ENCODE results near the gene PPP3CA.

Gene PPP3CA

GRCh38 chr4:101177154-101177553 is 170.2 kb downstream of the PPP3CA start:
- DNase-seq (ENCODE audit: low read depth in 2 of 2): no peak

DNA sequence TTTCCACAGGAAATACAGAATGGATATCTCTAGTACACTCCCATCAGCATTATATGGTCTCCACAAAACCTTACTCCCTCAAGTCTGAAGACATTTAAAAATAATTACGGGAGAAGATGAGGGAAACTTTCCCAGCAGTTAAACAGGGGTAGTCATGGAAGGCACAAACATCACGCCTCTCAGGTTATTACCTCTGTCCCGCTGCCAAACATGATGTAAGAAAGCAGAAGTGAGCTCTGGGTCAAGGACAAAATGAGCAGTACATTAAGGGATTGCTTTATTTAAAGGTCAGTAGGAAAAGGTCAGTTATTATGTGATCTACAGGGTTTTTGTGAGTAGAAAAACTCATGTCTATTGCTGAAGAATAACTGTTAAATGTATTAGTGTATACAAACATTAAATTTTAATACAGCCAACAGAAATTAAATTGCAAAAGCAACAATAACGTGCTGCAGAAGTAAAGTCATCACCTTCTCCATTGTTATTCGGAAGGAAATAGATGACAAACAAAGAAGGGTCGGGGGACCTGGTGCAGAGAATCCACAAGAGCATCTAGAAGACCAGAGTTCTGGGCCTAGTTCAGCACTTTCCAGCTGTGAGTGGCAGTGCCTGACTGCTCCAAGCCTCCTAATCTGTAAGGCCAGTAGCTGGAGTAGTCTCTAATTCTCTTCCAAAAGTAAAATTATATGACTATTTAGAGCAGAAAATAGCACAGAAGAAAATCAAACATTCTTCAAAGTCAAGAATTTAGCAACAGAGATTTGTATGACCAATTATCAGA is 171.2 kb downstream of the PPP3CA start:
- DNase-seq (ENCODE audit: low read depth in 2 of 2): no peak

DNA sequence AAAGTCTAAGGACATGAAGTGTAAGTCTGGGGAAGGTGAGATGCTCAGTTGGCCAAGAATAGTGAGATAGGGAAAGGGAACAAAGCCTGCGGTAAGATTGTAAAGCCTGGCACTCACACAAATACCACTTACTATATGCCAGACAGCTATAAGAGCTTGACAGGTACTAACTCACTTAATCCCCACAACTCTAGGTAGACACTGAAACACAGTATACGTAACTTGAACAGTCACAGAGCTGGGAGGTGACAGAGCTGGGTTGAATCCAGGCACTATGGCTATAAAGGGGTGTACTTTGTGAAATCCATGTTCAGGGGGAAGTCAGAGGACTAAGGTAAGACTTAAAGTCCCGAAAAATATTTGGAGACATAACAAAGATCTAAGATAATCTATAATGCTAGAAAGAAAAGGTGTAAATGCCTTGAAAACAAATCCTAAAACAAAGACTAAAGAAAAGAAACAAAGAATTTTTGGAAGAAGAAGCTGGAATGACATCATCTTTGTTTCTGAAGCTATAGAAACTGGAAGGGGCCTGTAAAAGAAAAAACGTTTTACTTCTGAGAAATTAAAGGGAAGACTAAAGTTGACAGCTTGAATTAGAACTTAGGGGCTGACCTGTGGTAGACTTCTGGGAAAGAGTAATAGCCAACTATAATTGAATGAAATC is 172.5 kb downstream of the PPP3CA start:
- DNase-seq (ENCODE audit: low read depth in 2 of 2): no peak

- no peak for DNase-seq (ENCODE audit: low read depth in 2 of 2)
Observed at GRCh38 chr4:101172369-101172768, 175.0 kb downstream of the PPP3CA start.

GRCh38 chr4:101171747-101172146 is 175.6 kb downstream of the PPP3CA start:
- DNase-seq (ENCODE audit: low read depth in 2 of 2): no peak

DNA sequence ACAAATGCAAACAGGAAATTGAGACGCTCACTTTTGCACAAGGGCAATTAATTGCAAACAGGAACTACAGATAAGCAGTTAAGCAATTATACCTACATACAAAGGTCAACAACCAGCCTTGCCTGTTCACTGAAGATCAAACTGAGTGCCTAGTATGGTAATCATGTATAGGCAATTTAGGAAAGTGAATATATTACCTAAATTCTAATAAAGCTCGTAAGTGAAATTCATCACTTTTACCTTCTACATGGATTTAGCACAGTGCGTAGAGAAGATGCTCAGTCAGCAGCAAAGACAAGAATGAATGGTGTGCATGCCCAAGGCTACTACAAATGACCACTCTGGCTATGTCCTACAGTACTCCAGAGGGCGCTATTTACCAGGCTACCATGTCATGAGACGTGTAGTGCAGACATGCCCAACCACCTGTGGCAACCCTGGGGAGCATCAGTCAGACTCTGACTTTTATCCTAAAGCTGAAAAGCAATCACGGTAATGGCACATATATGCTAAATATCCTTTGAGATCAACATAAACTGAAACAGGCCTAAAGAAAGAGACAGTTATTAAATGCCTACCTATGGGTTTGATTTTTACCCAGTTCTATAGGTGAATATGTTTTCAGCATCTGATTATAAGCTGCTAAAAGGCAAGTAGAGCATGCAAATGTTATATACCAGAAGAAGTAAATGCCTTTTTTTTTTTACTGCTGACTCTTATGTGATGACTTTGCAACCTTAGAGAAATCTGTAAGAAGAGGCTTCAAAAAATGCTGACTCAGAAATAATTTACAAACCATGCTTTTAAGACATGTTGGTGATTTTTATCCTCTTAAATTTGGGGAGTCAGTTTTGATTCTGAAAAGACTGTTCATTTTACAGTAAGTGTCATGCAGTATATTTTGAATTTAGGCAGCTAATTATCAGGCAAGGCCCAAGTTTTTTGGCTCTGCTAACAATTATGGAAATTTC is 178.0 kb downstream of the PPP3CA start:
- peak; percentile 24 to 37 for DNase-seq (ENCODE audit: low read depth in 2 of 2)

DNA sequence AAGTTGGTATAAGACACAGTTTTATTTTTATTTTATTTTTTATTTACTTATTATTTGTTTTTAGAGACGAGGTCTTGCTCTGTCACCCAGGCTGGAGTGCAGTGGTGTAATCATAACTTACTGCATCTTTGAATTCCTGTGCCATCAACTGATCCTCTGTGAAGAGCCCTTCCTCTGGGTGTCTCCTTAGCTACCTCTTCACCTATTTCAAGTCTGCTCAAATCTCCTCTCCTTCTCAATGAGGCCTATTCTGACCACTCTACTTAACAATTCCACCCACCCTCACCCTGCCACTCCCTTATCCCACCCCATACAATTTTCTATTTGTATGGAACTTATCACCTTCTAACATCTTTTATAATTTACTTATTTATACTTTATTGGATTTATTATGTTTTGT is 183.4 kb downstream of the PPP3CA start:
- DNase-seq (ENCODE audit: low read depth in 2 of 2): no peak

- DNase-seq (ENCODE audit: low read depth in 2 of 2): no peak
Observed at GRCh38 chr4:101162990-101163380, 184.3 kb downstream of the PPP3CA start.

- no peak for DNase-seq (ENCODE audit: low read depth in 2 of 2)
Observed at GRCh38 chr4:101160792-101161592, 186.3 kb downstream of the PPP3CA start.

GRCh38 chr4:101158507-101158906 is 188.8 kb downstream of the PPP3CA start:
- no peak for DNase-seq (ENCODE audit: low read depth in 2 of 2)

- no peak for DNase-seq (ENCODE audit: low read depth in 2 of 2)
Observed at GRCh38 chr4:101158134-101158482, 189.2 kb downstream of the PPP3CA start.

DNA sequence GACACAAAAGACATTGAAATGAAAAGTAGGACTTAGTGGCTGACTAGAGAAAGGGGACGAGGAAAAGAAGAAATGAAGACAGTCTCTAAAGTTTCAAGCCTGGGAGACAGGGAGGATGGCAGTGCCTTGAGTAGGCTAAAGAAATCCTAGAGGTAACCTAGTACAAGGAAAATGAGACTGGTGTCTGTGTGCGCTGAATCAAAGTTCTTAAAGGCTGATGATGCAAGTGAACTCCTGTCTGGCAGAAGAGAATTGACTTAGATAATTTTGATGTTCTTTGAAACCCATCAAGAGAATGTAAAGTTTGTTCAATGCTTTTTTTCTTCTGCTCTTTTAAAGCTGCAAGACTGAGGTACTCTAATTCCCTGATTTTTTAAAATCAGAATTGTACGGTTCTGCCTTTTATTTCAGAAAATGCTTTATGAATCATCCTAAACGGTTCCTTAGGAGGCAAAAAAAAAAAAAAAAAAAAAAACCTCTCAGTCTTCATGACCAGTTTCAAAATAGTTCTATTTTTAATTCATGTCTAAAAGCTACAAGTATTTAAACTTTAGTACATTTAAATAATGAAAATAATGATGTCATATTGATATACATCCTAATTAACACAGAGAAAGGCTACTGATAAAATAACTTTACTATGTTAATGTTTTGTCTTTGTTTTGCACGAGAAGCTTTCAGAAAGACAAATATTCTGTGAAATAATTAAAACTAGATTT is 189.8 kb downstream of the PPP3CA start:
- DNase-seq (ENCODE audit: low read depth in 2 of 2): no peak

DNA sequence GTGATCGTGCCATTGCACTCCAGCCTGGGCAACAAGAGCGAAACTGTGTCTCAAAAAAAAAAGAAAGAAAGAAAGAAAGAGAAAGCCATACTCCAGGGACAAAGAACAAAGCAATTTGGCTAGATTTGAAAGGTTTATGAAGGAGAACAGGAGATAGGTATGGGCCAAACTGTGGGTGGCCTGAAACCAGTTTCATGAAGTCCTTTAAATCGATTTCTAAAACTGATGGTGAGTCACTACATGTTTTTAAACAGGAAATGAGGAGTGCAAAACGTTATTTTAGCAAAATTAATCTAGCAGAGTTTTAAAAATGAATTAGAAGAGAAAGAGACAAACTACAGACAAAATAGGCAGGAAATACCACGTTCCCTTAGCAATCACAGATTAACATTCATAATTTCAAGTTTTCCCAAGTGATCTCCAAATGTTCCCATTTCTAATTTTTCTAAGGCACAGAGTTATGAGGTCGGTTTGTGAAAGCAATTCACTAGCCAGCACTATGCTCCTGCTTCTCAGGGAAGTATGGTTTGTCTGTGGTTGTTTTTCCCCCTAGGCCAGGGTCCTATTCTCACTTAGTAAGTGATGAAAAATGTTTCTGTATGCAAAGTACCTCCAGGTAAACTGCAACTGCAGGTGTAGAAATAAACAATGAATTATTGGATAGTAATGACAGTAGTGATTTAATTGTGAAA is 190.6 kb downstream of the PPP3CA start:
- DNase-seq (ENCODE audit: low read depth in 2 of 2): no peak

GRCh38 chr4:101155945-101156344 is 191.4 kb downstream of the PPP3CA start:
- no peak for DNase-seq (ENCODE audit: low read depth in 2 of 2)

GRCh38 chr4:101155368-101155767 is 192.0 kb downstream of the PPP3CA start:
- DNase-seq (ENCODE audit: low read depth in 2 of 2): no peak

DNA sequence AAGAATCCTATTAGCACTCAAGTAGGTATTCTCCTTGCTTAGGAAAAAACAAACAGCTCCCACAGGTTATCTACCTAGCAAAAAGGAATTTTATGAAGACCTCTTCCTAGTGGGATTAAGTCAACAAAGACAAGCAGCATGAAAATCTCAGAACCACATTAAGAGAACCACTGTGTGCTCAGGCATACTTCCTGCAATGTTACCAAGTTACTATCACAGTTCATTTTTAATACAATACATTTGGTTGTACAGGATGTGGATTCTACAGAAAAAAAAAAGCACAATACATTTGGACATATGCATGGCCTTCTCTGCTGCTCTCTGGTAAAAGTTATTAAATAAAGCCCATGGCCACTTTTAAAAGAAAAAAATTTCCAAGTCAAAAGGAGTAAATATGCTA is 193.7 kb downstream of the PPP3CA start:
- DNase-seq (ENCODE audit: low read depth in 2 of 2): no peak

DNA sequence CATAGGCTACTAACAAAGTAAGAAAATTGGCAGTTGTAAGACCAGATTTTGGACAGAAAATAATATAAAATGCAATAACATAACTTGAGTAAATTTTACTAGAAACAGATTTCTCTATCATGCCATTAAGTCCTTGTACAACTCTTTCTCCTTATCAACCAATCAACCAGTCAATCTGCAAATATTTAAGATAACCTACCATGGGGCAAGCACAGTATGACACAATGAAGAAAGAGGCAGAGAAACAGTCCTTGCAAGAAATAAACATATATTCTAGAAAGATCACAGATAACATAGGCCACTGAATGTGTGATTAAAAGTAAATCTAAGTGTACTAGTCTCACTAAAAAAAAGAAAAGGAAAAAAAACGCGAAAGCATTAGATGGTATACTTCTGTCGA is 194.8 kb downstream of the PPP3CA start:
- no peak for DNase-seq (ENCODE audit: low read depth in 2 of 2)

DNA sequence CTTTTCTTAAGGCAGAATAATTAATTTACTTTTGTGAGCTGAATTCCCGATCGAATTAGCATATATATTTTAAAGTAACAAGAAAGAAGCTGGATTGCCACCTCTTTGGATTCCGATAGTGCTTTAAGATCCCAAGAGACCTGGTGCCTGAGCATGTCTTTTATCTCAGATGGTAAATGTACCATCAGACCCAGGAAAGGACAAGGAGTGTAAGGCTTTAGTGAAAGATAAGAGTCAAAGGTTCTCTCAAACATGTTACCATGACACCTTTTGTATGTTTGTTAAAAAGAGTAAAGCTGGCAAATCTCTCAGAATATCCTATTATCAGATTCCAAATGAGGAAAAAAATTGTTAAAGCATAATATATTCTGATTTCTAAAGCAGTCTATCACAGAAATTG is 198.8 kb downstream of the PPP3CA start:
- DNase-seq (ENCODE audit: low read depth in 2 of 2): no peak

DNA sequence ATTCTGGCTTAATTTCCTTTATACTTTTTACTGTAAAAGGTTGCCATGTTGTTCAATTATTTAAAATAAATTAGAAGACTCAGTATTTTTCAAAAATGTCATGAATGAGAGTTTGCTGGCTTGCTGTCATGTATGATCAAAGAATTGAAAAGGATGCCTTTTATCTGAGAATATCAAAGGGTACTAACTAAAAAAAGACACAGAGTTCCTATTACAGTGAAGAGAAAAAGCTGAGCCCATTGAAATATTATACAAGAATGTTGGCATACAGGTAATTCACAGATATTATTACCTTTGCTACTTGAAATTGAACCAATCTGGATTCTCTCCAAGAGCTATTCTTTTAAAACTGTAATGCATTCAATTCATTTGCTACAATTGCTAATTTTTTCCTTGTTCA is 200.0 kb downstream of the PPP3CA start:
- no peak for DNase-seq (ENCODE audit: low read depth in 2 of 2)

DNA sequence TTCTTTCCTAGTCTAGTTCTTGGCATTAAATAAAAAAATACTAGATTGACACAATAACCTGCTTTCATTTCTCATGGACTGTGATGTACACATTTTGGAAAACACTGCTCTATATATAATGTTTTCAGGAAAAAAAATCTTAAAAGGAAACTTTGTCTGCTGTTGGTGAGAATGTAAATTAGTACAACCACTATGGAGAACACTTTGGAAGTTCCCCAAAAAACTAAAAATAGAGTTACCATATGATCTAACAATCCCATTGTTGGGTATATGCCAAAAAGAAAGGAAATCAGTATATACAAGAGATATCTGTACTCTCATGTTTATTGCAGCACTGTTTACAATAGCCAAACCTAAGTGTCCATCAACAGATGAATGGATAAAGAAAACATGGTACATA is 202.3 kb downstream of the PPP3CA start:
- DNase-seq (ENCODE audit: low read depth in 2 of 2): no peak

Data from stimulated activated CD4-positive, alpha-beta T cell treated with anti-CD3 and anti-CD28 coated beads, Interleukin-12 subunit alpha, Interleukin-12 subunit beta, amount 100 ng/mL, for 24 hours (primary cell).